Measurements from ENCODE around the gene CXCL5.

CXCL5 gene

GRCh38 chr4:74030285-74030684 is 31.8 kb upstream of the CXCL5 start:
- TF ChIP-seq USF1 (IDR thresholded peaks at IDR 0.05) (no peak), MAX (IDR thresholded peaks at IDR 0.05) (no peak), ZBTB7A (IDR thresholded peaks at IDR 0.05; ENCODE audit: low read depth) (no peak), FOXM1 (IDR thresholded peaks at IDR 0.05; ENCODE audit: borderline replicate concordance, low read depth) (no peak), EGR1 (IDR thresholded peaks at IDR 0.05) (no peak), EP300 (IDR thresholded peaks at IDR 0.05; ENCODE audit: borderline replicate concordance) (no peak), YY1 (IDR thresholded peaks at IDR 0.05; ENCODE audit: low read depth) (no peak)

GRCh38 chr4:74028504-74028903 is 30.0 kb upstream of the CXCL5 start:
- TF ChIP-seq EP300 (IDR thresholded peaks at IDR 0.05; ENCODE audit: borderline replicate concordance) (no peak), TCF12 (IDR thresholded peaks at IDR 0.05; ENCODE audit: low read depth) (no peak), CREB1 (IDR thresholded peaks at IDR 0.05; ENCODE audit: low read depth) (no peak), MAX (IDR thresholded peaks at IDR 0.05) (no peak), TAF1 (IDR thresholded peaks at IDR 0.05; ENCODE audit: low read depth) (no peak)

GRCh38 chr4:74023709-74024108 is 25.2 kb upstream of the CXCL5 start:
- no peak for TF ChIP-seq TEAD4 (IDR thresholded peaks at IDR 0.05)
- no peak for TF ChIP-seq MAX (IDR thresholded peaks at IDR 0.05)
- TF ChIP-seq EP300 (IDR thresholded peaks at IDR 0.05; ENCODE audit: borderline replicate concordance), result no peak
- no peak for TF ChIP-seq YY1 (IDR thresholded peaks at IDR 0.05; ENCODE audit: low read depth)
- no peak for TF ChIP-seq RAD21 (IDR thresholded peaks at IDR 0.05; ENCODE audit: low read depth)
- no peak for TF ChIP-seq ZBTB7A (IDR thresholded peaks at IDR 0.05; ENCODE audit: low read depth)
- TF ChIP-seq EGR1 (IDR thresholded peaks at IDR 0.05), result no peak
- TF ChIP-seq USF1 (IDR thresholded peaks at IDR 0.05), result no peak
- no peak for TF ChIP-seq TCF12 (IDR thresholded peaks at IDR 0.05; ENCODE audit: low read depth)
- TF ChIP-seq TAF1 (IDR thresholded peaks at IDR 0.05; ENCODE audit: low read depth), result no peak
- TF ChIP-seq REST (IDR thresholded peaks at IDR 0.05; ENCODE audit: low read depth), result no peak
- TF ChIP-seq FOXM1 (IDR thresholded peaks at IDR 0.05; ENCODE audit: borderline replicate concordance, low read depth), result no peak
- no peak for TF ChIP-seq NFIC (IDR thresholded peaks at IDR 0.05)

- TF ChIP-seq ZBTB7A (IDR thresholded peaks at IDR 0.05; ENCODE audit: low read depth) (no peak), FOXM1 (IDR thresholded peaks at IDR 0.05; ENCODE audit: borderline replicate concordance, low read depth) (no peak)
Observed at GRCh38 chr4:74021601-74022000, 23.1 kb upstream of the CXCL5 start.

GRCh38 chr4:74018771-74019170 is 20.3 kb upstream of the CXCL5 start:
- TF ChIP-seq RAD21 (IDR thresholded peaks at IDR 0.05; ENCODE audit: low read depth), result no peak
- TF ChIP-seq REST (IDR thresholded peaks at IDR 0.05; ENCODE audit: low read depth), result no peak
- no peak for TF ChIP-seq ZBTB7A (IDR thresholded peaks at IDR 0.05; ENCODE audit: low read depth)
- TF ChIP-seq NFIC (IDR thresholded peaks at IDR 0.05), result no peak
- TF ChIP-seq CREB1 (IDR thresholded peaks at IDR 0.05; ENCODE audit: low read depth), result no peak
- no peak for TF ChIP-seq TCF12 (IDR thresholded peaks at IDR 0.05; ENCODE audit: low read depth)
- no peak for TF ChIP-seq FOXM1 (IDR thresholded peaks at IDR 0.05; ENCODE audit: borderline replicate concordance, low read depth)
- TF ChIP-seq EGR1 (IDR thresholded peaks at IDR 0.05), result no peak
- TF ChIP-seq MAX (IDR thresholded peaks at IDR 0.05), result no peak
- no peak for TF ChIP-seq USF1 (IDR thresholded peaks at IDR 0.05)
- TF ChIP-seq TEAD4 (IDR thresholded peaks at IDR 0.05), result no peak

- TF ChIP-seq CEBPB (IDR thresholded peaks at IDR 0.05) (no peak), FOXM1 (IDR thresholded peaks at IDR 0.05; ENCODE audit: borderline replicate concordance, low read depth) (no peak), EGR1 (IDR thresholded peaks at IDR 0.05) (no peak), MAX (IDR thresholded peaks at IDR 0.05) (no peak), TCF12 (IDR thresholded peaks at IDR 0.05; ENCODE audit: low read depth) (no peak), REST (IDR thresholded peaks at IDR 0.05; ENCODE audit: low read depth) (no peak), TAF1 (IDR thresholded peaks at IDR 0.05; ENCODE audit: low read depth) (no peak), YY1 (IDR thresholded peaks at IDR 0.05; ENCODE audit: low read depth) (no peak), USF1 (IDR thresholded peaks at IDR 0.05) (no peak), EP300 (IDR thresholded peaks at IDR 0.05; ENCODE audit: borderline replicate concordance) (no peak), TEAD4 (IDR thresholded peaks at IDR 0.05) (no peak), CREB1 (IDR thresholded peaks at IDR 0.05; ENCODE audit: low read depth) (no peak), ZBTB7A (IDR thresholded peaks at IDR 0.05; ENCODE audit: low read depth) (no peak), NFIC (IDR thresholded peaks at IDR 0.05) (no peak), RAD21 (IDR thresholded peaks at IDR 0.05; ENCODE audit: low read depth) (no peak)
Observed at GRCh38 chr4:74018116-74018515, 19.6 kb upstream of the CXCL5 start.
